H9 (cell line): ENCODE measurements around the gene TUBB1. TPM values are rescaled to one million over a fixed set of nuclear protein-coding genes. Genes with fewer than 3 reads are reported as not detected.

Experiments used
- DNase-seq: peaks from one replicate; pipeline ENCODE4 v3.0.0-alpha.2; 2017
- H2AFZ ChIP-seq: one replicate; pipeline ENCODE4 v1.6.1; 2013; ENCODE audit warnings: mild to moderate bottlenecking, low read length, control low read depth, moderate library complexity
- H2AK5ac ChIP-seq: 2 replicates; pipeline ENCODE4 v1.6.1; 2013; ENCODE audit warnings: low read length, control low read depth, mixed read lengths; ENCODE audit not compliant: insufficient read length
- H2BK120ac ChIP-seq: one replicate; pipeline ENCODE4 v1.6.1; 2013; ENCODE audit warnings: low read depth, mild to moderate bottlenecking, low read length, control low read depth, inconsistent platforms; ENCODE audit not compliant: poor library complexity, severe bottlenecking
- H2BK12ac ChIP-seq: 2 replicates; pipeline ENCODE4 v1.6.1; 2013; ENCODE audit warnings: low read length, control low read depth, mixed read lengths, low read depth; ENCODE audit not compliant: insufficient read length
- H2BK15ac ChIP-seq: 2 replicates; pipeline ENCODE4 v1.6.1; 2013; ENCODE audit warnings: low read depth, low read length, control low read depth
- H2BK20ac ChIP-seq: one replicate; pipeline ENCODE4 v1.6.1; 2013; ENCODE audit warnings: low read depth, mild to moderate bottlenecking, low read length, control low read depth, inconsistent platforms; ENCODE audit not compliant: poor library complexity, severe bottlenecking
- H2BK5ac ChIP-seq: 2 replicates; pipeline ENCODE4 v1.6.1; 2013; ENCODE audit warnings: low read length, control low read depth, mixed read lengths; ENCODE audit not compliant: insufficient read length
- H3K14ac ChIP-seq: 2 replicates; pipeline ENCODE4 v1.6.1; 2013; ENCODE audit warnings: low read length, control low read depth; ENCODE audit not compliant: insufficient read depth
- H3K18ac ChIP-seq: 2 replicates; pipeline ENCODE4 v1.6.1; 2013; ENCODE audit warnings: low read depth, mild to moderate bottlenecking, mixed read lengths, low read length, control low read depth; ENCODE audit not compliant: insufficient read length
- H3K23ac ChIP-seq: 2 replicates; pipeline ENCODE4 v1.6.1; 2013; ENCODE audit warnings: low read length, control low read depth, mixed read lengths, low read depth; ENCODE audit not compliant: insufficient read length
- H3K23me2 ChIP-seq: 2 replicates; pipeline ENCODE4 v1.6.1; 2013; ENCODE audit warnings: low read depth, mild to moderate bottlenecking, mixed read lengths, low read length, control low read depth; ENCODE audit not compliant: insufficient read length, poor library complexity, severe bottlenecking
- H3K27ac ChIP-seq: 2 replicates; pipeline ENCODE4 v1.5.1; 2013; ENCODE audit warnings: low read length, control low read depth, mixed read lengths, low read depth; ENCODE audit not compliant: insufficient read length
- H3K27me3 ChIP-seq: 2 replicates; pipeline ENCODE4 v1.6.1; 2013; ENCODE audit warnings: low read length, control low read depth, inconsistent platforms; ENCODE audit not compliant: insufficient read depth
- H3K4ac ChIP-seq: 2 replicates; pipeline ENCODE4 v1.6.1; 2013; ENCODE audit warnings: low read depth, mild to moderate bottlenecking, control low read depth, inconsistent platforms, low read length, moderate library complexity
- H3K4me1 ChIP-seq: 2 replicates; pipeline ENCODE4 v1.6.1; 2013; ENCODE audit warnings: low read length, control low read depth, inconsistent platforms; ENCODE audit not compliant: insufficient read depth
- H3K4me2 ChIP-seq: 2 replicates; pipeline ENCODE4 v1.6.1; 2013; ENCODE audit warnings: low read length, control low read depth, mixed read lengths; ENCODE audit not compliant: insufficient read length, insufficient read depth
- H3K56ac ChIP-seq: 2 replicates; pipeline ENCODE4 v1.6.1; 2013; ENCODE audit warnings: low read depth, mild to moderate bottlenecking, mixed read lengths, low read length, control low read depth; ENCODE audit not compliant: insufficient read length
- H3K79me1 ChIP-seq: 2 replicates; pipeline ENCODE4 v1.6.1; 2013; ENCODE audit warnings: low read depth, mild to moderate bottlenecking, moderate library complexity, low read length, control low read depth, inconsistent platforms; ENCODE audit not compliant: insufficient read depth, poor library complexity, severe bottlenecking
- H3K79me2 ChIP-seq: 2 replicates; pipeline ENCODE4 v1.6.1; 2013; ENCODE audit warnings: low read length, control low read depth, inconsistent platforms; ENCODE audit not compliant: insufficient read depth
- H3K9ac ChIP-seq: 2 replicates; pipeline ENCODE4 v1.6.1; 2013; ENCODE audit warnings: low read length, control low read depth, mixed read lengths; ENCODE audit not compliant: insufficient read length; ENCODE audit errors: extremely low read depth
- H3K9me3 ChIP-seq: one replicate; pipeline ENCODE4 v1.6.1; 2013; ENCODE audit warnings: low read depth, low read length, inconsistent platforms; ENCODE audit not compliant: control insufficient read depth
- H3T11ph ChIP-seq: one replicate; pipeline ENCODE4 v1.6.1; 2013; ENCODE audit warnings: mild to moderate bottlenecking, low read length, control low read depth, inconsistent platforms
- H4K20me1 ChIP-seq: one replicate; pipeline ENCODE4 v1.6.1; 2013; ENCODE audit not compliant: control insufficient read depth, insufficient read length, insufficient read depth
- H4K5ac ChIP-seq: 2 replicates; pipeline ENCODE4 v1.6.1; 2013; ENCODE audit warnings: low read depth, mild to moderate bottlenecking, mixed read lengths, low read length, control low read depth; ENCODE audit not compliant: insufficient read length
- H4K8ac ChIP-seq: replicated peaks from 2 replicates; pipeline ENCODE4 v1.6.1; 2013; ENCODE audit warnings: low read length, control low read depth, mixed read lengths, low read depth; ENCODE audit not compliant: insufficient read length
- H4K91ac ChIP-seq: 2 replicates; pipeline ENCODE4 v1.6.1; 2013; ENCODE audit warnings: low read depth, mild to moderate bottlenecking, moderate library complexity, mixed read lengths, low read length, control low read depth; ENCODE audit not compliant: insufficient read length
- H3K27ac Mint-ChIP-seq, 3 experiments: 2 replicates in 2 of 3; 3 replicates in 1 of 3; pipeline ENCODE4 v1.8.0; 2020 to 2021; ENCODE audit warnings: mixed read lengths in 3 of 3, mild to moderate bottlenecking in 1 of 3, moderate library complexity in 1 of 3
- H3K27me3 Mint-ChIP-seq: 2 replicates; pipeline ENCODE4 v1.8.0; 2021; ENCODE audit warnings: low read depth, mild to moderate bottlenecking, moderate library complexity, mixed read lengths
- H3K36me3 Mint-ChIP-seq, 3 experiments: 2 replicates in 2 of 3; 3 replicates in 1 of 3; pipeline ENCODE4 v1.8.0; 2020 to 2021; ENCODE audit warnings: low read depth in 3 of 3, mixed read lengths in 3 of 3; ENCODE audit not compliant: insufficient read depth in 1 of 3
- H3K4me1 Mint-ChIP-seq, 2 experiments: 2 replicates each; pipeline ENCODE4 v1.8.0; 2020; ENCODE audit warnings: mixed read lengths in 2 of 2
- H3K4me3 Mint-ChIP-seq, 2 experiments: 2 replicates in 1 of 2; 3 replicates in 1 of 2; pipeline ENCODE4 v1.8.0; 2020 to 2021; ENCODE audit warnings: mild to moderate bottlenecking in 2 of 2, mixed read lengths in 2 of 2, moderate library complexity in 1 of 2
- H3K9me3 Mint-ChIP-seq, 2 experiments: 2 replicates in 1 of 2; 3 replicates in 1 of 2; pipeline ENCODE4 v1.8.0; 2020; ENCODE audit warnings: mild to moderate bottlenecking in 2 of 2, mixed read lengths in 2 of 2, moderate library complexity in 1 of 2
- CTCF ChIP-seq: fragments of 200-600 bp; sonication (generic); conservative IDR thresholded peaks from 3 replicates; pipeline ENCODE4 v1.8.0; 2021; ENCODE audit warnings: antibody characterized with exemption, mild to moderate bottlenecking
- WGBS: extraction: QIAGEN DNeasy Blood & Tissue Kit; methylation state at CpG from one replicate; pipeline ENCODE4 v1.1.7; 2013; ENCODE audit warnings: missing lambda C conversion rate, low lambda C conversion rate, mixed read lengths; ENCODE audit not compliant: insufficient read length; ENCODE audit errors: extremely low coverage; 5-methylcytosine and 5-hydroxymethylcytosine counted together
- total RNA-seq: library from RNA; stranded (reverse); gene quantifications from 2 replicates; pipeline ENCODE4 v1.2.1, GENCODE V29; 2021

Gene TUBB1
- total RNA-seq, 1 experiment from 2014 or later: not detected

- Mint-ChIP-seq H3K36me3 (peaks cover 36 to 89% (median 86%) of the 10 kb centered on the region in 3 experiments), H3K9me3 (no peaks in the 10 kb centered on the region), H3K4me1 (no peaks in the 10 kb centered on the region), H3K27me3 (no peaks in the 10 kb centered on the region; the same call in 1 of the 2 replicates), H3K4me3 (no peak overlapping the region), H3K27ac (no peak overlapping the region)
- no peak overlapping the region for H3T11ph ChIP-seq
- H4K8ac ChIP-seq: no peak overlapping the region
- H3K4ac ChIP-seq: no peak overlapping the region
- no peak overlapping the region for H2BK20ac ChIP-seq
- H3K27me3 ChIP-seq: no peaks in the 10 kb centered on the region
- H3K23ac ChIP-seq: no peak overlapping the region
- H3K27ac ChIP-seq: no peak overlapping the region
- no peak overlapping the region for H2AFZ ChIP-seq
- H3K9me3 ChIP-seq: no peaks in the 10 kb centered on the region
- no peaks in the 10 kb centered on the region for H4K20me1 ChIP-seq
- no peak overlapping the region for H3K14ac ChIP-seq
- no CpG with 5 or more reads among the region's 23 CpGs for WGBS
- TF ChIP-seq CTCF: no peak
- H4K5ac ChIP-seq: no peak overlapping the region
- no peaks in the 10 kb centered on the region for H3K4me1 ChIP-seq
- H2BK12ac ChIP-seq: no peak overlapping the region
- no peak for DNase-seq
- no peak overlapping the region for H2BK15ac ChIP-seq
- H4K91ac ChIP-seq: no peak overlapping the region
- no peak overlapping the region for H2AK5ac ChIP-seq
- no peaks in the 10 kb centered on the region for H3K23me2 ChIP-seq
- H2BK120ac ChIP-seq: no peak overlapping the region
- no peaks in the 10 kb centered on the region for H3K79me2 ChIP-seq
- H3K18ac ChIP-seq: no peak overlapping the region
- H3K56ac ChIP-seq: no peak overlapping the region
- no peak overlapping the region for H3K9ac ChIP-seq
- H3K79me1 ChIP-seq: no peaks in the 10 kb centered on the region
- H3K4me2 ChIP-seq: no peak overlapping the region
- H2BK5ac ChIP-seq: no peak overlapping the region
Measured at GRCh38 chr20:58993332-58994248, 25.6 kb upstream of the TUBB1 start.
